GM10248 (cell line): Measurements from ENCODE around the gene SYT7.

Experiments used
- CTCF ChIA-PET: fragments of 300-600 bp; sonication (Branson Sonifier 250); formaldehyde crosslinking; extraction: SDS; loops from one replicate; lab custom pipeline; 2021; ENCODE audit warnings: antibody characterized with exemption; lab: Yijun Ruan, JAX
- POLR2A ChIA-PET: fragments of 350-650 bp; sonication (Branson Sonifier 250); formaldehyde crosslinking; extraction: SDS; loops from one replicate; lab custom pipeline; 2020; ENCODE audit warnings: antibody characterized with exemption; lab: Yijun Ruan, JAX
- DNase-seq: peaks from one replicate; pipeline ENCODE4 v3.0.0; 2012; ENCODE audit errors: extremely low spot score
- CTCF ChIP-seq: IDR thresholded peaks from 2 replicates; pipeline ENCODE4 v1.5.1; 2012; ENCODE audit warnings: mild to moderate bottlenecking, low read depth; ENCODE audit errors: extremely low read depth, missing control alignments, control extremely low read depth

The SYT7 gene

GRCh38 chr11:61507962-61508861 is 72.7 kb downstream of the SYT7 start, which contains the start of gene LRRC10B:
LRRC10B (plus strand) TSS chr11:61508749; CDS start chr11:61508999, 250 bp downstream.
- ChIA-PET POLR2A (no interaction called here), CTCF (interaction anchor here (1.3 to 5.0 kb wide), 4 partner anchors 9 to 30 kb away, joined by 3 to 39 read pairs (median 4); no protein-coding TSS in a partner anchor)
- peak; percentile 45 for DNase-seq
- no peak for TF ChIP-seq CTCF

- DNase-seq = no peak
- no peak for TF ChIP-seq CTCF
- ChIA-PET CTCF (interaction anchor here (1.4 to 5.0 kb wide), 2 partner anchors 10 to 19 kb away, joined by 3 to 39 read pairs; no protein-coding TSS in a partner anchor), POLR2A (no interaction called here)
Observed at GRCh38 chr11:61507012-61507768, 73.7 kb downstream of the SYT7 start.

- POLR2A ChIA-PET = no interaction called here
- no peak for TF ChIP-seq CTCF
- DNase-seq = no peak
- CTCF ChIA-PET = interaction anchor here (5.0 kb wide), 1 partner anchor 12 kb away, joined by 39 read pairs; no protein-coding TSS in a partner anchor
Observed at GRCh38 chr11:61505640-61506155, 75.2 kb downstream of the SYT7 start.

- TF ChIP-seq CTCF = no peak
- DNase-seq = no peak
- ChIA-PET POLR2A (no interaction called here), CTCF (interaction anchor here (5.0 kb wide), 1 partner anchor 12 kb away, joined by 39 read pairs; no protein-coding TSS in a partner anchor)
Observed at GRCh38 chr11:61505106-61505505, 75.8 kb downstream of the SYT7 start.

GRCh38 chr11:61503135-61503770 is 77.6 kb downstream of the SYT7 start:
- ChIA-PET POLR2A (no interaction called here), CTCF (interaction anchor here (1.1 to 2.5 kb wide), 2 partner anchors 13 to 135 kb away, joined by 3 to 15 read pairs; no protein-coding TSS in a partner anchor)
- no peak for DNase-seq
- TF ChIP-seq CTCF = no peak
